Occipital lobe (tissue), 2 donors: ENCODE measurements around the gene ERMARD. TPM values are rescaled to one million over a fixed set of nuclear protein-coding genes. Genes with fewer than 3 reads are reported as not detected.
"Not testable (repeated sequence)": the region's sequence is repeated elsewhere in the genome, so short reads cannot be mapped to it uniquely, and the experiment has no call there.

Source experiments
- DNase-seq: peaks from one replicate; lab custom pipeline; 2025; lab: John Stamatoyannopoulos, UW
- total RNA-seq: library from RNA; depleted of rRNA; stranded (reverse); fragments of >200 nt; gene quantifications from one replicate; pipeline ENCODE4 v1.2.3, GENCODE V29; 2014

Gene ERMARD
- total RNA-seq, 1 donor from 2014 or later = 25.3 TPM

DNA sequence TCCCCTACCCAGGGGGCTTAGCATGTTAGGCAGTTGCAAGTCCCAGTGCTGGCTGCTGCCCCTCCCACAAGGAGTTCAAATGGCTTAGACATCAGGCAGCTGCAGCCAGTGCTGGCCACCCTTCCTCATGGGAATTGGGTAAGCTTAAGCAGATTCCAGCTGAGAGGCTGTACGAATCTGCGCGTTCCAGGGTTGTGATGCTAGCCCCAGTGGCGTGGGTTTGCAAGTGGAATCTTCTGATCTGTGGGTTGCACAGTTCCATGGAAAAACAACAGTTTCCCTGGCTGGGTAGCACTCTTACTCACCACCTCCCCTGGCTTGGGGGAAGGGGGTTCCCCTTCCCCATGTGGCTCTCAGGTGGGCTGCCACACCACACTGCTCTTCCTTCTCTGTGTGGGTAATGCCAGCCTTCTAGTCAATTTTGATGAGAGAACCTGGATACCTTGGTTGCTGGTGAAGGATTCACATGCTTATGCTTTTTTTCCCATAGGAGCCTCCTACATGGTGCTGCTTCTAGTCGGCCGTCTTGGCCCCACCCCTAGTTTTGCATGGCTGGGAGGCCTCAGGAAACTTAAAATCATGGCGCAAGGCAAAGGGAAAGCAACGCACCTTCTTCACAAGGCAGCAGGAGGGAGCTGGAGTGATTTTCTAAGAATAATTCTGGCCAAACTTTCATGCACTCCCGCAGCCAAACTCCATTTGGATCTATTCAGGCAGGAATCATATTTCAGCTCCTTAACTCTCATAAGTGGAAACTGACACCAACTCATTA, 13.0 kb upstream of the ERMARD start:
- no peak for DNase-seq

DNA sequence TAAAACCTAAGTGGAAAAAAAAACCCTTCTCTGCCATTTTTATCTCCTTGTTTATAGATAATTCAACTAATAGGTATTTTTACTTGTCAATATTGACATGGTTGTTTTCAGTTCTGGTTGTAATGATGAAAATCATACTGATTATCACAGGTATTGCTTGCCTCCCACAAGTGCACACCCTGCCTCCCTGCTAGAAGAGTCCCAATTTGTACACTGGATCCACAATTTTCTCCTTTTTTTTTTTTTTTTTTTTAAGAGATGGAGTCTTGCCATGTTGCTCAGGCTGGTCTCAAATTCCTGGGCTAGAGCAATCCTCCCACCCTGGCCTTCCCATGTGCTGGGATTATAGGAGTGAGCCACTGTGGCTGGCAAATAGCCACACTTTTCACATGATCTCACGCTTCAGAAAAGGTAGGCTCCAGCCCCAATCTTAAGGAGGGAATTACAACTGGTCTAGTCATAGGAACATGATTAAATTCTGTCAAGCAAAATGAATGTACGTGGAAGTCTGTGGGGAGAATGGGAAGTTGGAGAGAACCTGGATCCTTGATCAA, 12.4 kb upstream of the ERMARD start:
- DNase-seq = no peak

DNA sequence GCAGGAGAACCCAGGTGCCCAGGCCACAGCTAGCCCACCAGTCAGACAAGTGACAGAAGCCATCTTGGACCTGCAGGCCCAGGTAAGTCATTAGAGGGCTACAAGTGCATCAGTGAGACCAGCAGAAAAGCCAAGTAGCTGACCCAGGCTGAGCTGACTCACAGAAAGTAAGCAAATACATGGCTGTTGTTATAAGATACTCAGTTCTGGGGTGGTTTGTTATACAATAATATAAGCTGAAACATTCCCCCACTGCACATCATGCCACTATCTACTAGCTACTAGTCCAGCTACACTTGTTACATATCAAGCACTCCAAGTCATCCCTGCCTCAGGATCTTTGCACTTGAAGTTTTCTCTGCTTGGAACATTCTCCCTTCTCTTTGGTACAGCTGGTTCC, 10.1 kb upstream of the ERMARD start:
- DNase-seq = no peak

DNA sequence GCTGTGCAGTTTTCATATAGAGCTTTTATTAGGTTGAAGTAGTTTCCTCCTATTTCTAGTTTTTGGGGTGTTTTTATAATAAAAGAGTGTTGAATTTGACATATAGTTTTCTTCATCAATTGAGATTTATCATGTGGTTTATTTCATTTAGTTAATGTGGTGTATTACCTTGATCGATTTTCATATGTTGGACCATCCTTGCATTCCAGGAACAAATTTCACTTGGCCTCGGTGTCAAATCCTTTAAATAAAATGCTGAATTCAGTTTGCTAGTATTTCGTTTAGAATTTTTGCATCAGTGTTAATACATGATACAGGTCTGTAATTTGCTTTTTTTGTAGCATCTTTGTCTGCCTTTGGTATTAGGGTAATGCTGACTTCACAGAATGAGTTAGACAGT, 6.0 kb upstream of the ERMARD start:
- no peak for DNase-seq

DNA sequence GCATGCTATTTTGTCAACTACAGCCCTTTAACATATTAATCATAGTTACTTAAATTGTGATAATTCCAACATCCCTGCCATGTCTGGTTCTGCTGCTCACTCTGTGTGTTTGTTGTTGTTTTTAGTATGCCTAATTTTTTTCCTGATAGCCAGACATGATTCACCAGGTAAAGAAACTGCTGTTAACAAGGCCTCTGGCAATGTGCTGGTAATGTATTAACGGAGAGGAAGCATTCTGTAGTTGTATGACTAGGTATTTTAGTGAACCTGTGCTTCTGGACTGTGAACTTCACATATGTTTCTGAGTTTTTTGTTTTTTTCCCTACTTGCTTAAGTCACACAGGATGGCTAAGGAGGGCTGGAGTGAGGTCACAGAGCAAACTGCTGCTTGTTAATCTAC, 4.9 kb upstream of the ERMARD start:
- DNase-seq = no peak

DNA sequence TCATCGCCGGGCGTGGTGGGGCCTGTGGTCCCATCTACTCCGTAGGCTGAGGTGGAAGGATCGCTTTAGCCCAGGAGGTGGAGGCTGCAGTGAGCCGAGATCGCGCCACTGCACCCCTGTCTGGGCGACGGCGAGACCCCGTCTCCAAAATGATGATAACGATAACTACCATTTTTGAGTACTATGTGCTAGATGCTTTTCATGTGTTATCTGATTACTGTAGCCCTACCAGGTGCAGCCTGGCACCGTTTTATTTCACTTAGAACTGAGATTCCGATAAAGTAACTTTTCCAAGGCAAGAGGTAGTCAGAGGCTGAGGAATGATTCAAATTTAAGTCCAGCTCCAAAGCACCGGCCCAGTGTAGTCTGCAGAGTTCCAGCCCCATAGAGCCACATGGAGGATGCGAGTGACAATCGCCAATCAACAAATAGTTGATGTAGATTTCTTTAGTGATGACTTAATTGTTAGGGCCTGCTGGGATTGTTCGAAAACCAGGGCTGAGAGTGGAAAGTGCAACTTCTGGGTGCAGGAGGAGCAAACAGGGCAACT, 727 bp downstream of the ERMARD start:
- DNase-seq = no peak

DNA sequence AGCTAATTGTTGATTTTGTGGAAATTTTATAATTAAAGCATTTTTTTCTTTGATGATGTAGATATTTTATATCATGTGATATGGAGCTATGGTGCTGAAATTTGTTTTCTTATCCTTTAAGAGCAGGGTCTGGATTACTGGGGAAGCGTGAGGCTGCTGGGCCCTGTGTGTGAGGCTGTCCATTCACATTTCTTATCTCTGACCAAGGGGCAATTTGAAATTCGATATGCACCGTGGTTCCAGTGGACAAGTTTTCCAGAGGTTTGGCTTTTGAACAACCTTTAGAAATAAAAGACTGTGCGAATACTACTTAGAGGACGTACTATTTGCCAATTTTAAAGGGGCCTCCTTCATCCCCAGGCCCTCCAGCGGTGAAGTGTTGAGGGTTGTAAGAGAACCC, 3.7 kb downstream of the ERMARD start:
- no peak for DNase-seq

DNA sequence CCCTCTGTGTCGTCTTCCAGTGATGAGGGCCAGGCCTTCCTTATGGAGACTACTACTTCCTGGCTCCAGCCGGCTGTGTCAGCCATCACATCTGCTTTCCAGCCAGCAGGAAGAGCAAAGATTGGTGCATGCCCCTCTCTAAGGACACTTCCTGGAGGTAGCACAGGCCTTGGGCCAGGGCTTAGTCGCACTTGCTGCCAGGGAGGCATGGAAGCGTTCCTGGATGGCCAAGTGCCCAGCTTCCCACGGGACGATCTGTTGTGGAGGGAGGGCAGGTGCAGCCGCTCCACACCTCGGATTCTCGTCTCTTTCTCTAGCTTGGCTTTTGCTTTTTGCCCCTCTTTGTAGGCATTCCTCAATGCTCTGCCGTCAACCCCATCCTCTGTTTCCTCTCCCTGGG, 11.9 kb downstream of the ERMARD start:
- no peak for DNase-seq

DNA sequence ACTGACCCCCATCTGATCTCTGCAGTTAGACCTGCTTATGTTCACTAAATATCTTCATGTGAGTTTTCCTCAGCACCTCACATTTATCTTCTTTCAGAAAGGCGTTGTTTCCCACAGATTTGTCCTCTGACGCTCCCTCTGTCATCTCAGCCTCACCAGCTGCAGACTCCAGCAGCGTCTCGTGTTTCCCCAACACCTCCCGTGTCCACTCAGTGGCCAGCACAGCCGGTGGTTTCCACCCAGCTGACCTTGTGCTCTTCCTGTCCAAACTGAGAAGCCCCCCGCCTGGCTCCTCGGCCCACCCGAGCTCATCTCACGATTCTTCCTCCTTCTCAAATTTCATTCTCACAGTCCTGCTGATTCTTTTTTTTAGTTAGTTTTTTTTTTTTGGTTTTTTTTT, 12.5 kb downstream of the ERMARD start:
- DNase-seq = no peak

DNA sequence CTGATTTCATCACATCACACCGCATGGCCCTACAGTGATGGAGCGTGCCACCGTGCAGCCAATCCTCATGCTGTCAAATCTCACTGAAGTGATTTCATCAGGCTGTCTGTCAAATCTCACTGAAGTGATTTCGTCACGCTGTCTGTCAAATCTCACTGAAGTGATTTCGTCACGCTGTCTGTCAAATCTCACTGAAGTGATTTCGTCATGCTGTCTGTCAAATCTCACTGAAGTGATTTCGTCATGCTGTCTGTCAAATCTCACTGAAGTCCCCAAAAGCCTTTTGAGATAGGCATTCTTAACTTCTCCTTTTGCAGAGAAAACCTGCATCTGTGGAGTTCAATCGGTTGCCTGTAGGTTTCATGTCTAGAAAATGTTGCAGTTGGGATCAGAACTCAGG, 14.4 kb downstream of the ERMARD start:
- not testable (repeated sequence) for DNase-seq

DNA sequence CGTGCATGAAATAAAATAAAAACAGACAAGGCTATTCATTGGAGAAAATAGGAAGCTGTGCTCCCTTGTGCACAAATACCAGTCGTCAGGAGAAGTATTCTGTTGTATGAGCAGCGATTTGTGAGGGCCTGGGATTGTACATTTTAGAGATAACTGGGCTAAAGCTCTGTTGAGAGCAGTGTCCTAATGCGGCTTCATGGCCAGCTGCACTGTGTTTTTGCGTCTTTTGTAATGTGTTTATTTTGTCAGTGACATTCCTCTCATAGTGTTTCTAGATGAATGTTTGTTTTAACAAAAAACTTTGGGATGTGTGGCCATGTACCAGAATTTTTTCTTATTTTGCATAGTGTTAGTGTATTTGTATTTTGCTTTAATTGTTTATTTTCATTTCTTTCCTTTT, 14.8 kb downstream of the ERMARD start:
- no peak for DNase-seq

DNA sequence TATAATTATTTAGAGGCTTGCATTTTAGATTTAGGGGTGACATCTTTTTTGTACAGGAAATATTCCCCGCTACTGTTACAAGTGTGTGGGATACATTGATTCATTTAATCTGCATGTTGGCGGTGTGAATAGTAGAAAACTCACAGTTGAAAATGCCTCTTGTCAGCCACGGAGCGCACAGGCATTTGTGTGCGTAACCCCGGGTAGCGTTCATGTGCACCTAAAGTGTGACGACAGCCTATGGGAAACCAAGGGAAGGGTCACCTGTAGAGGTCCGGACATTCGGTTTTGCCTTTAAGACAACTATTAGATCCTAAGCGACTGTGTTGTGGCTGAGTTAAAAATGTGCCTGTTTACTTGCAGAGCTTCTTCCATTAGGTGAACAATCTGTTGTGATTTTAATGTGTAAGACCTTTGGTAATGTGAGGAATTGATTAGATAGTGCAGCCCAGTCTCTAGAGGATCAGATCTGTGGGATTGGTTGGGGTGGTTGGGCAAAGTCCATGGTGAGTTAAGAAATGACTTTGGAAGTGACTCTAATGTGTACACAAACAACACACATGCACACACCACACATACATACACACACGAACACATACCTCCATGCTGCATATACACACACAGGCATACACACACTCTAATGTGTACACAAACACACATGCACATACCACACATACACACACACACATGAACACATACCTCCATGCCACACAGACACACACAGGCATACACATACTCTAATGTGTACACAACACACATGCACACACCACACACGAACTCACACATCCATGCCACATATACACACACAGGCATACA, 15.7 kb downstream of the ERMARD start:
- DNase-seq = no peak

DNA sequence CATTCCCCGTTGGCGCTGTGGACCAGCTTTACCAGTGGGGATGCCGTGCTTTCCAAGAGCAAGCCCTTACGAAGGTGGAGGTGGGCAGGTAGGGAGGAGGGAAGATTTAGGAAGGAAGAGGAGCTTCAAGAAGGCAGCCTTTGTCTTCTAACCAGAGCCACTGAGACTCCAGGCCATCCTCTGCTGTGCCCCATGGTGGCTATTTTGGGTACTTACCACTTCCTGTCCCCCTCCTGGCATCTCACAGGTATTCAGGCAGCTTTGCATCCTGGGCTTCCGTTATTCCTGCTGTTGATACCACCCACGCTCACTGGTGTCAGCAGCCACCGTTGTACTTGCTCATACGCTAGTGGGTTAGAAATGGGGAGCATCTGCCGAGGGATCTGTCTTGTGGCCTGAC, 22.9 kb downstream of the ERMARD start:
- DNase-seq = no peak

DNA sequence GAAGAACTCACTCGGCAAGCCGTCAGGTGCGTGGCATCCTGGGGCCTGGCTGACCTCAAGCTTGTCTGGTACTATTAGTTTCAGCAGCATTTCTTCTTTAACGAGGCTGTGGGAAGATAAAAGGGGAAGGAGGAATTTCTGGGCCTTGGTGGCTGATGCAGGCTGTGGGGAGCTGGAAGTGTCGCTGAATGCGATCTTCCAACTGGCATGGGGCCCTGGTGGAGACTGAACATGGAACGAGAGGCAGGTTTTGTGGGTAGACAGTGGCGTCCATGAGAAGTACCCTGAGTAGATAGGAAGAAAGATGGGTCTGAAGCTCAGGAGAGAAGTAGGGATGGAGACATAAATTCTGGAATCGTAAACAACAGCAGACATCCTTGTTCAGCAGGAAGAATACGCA, 23.9 kb downstream of the ERMARD start:
- DNase-seq = no peak

DNA sequence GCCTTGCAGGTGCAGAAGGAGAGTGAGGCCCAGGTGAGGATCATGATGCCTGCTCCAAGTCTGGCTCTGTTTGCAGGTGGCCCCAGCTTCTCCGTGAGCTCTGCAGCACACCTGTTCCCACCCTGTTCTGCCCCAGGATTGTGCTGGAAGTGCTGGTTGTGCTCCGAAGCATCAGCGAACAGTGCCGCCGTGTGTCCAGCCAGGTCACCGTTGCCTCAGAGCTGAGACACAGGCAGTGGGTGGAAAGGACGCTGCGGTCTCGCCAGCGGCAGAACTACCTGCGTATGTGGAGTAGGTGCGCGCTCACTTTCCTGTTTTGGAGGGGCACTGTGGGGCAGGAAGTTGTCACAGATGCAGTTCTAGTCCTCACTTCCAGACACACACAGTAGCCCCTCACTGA, 25.0 kb downstream of the ERMARD start:
- DNase-seq = no peak

DNA sequence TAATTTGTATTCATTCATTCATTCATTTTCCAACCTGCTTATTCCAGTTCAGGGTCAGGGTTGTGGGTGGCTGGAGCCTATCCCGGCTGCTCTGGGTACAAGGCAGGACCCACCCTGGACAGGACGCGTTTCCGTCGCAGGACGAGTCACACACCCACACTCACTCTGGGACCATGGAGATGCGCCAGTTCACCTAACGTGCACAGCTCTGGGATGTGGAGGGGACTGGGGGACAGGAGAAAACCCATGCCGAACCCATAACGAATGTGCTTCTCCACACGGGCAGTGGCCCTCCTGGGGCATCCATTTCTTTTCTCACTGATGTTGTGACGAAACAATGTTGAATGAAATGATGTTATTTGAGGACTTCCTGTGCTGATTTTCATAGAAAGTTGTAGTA, 26.5 kb downstream of the ERMARD start:
- DNase-seq = no peak

DNA sequence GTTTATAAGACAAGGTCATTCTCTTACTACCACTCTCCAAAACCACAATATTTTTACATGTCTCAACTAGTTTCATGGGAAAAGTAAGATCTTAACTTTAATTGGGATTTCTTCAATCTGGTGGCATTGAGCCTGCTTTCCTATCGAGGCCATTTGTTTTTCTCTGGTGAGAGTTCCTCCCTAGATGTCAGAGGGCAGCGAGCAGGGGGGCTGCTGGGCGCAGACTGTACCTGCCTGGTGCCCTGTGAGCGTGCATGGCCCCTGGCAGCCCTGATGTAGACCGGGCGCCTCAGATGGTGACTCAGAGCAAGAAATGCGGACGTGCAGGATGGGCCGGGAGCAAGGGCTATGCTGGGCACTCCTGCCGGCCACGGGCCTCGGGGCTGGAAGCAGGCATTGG, 27.2 kb downstream of the ERMARD start:
- no peak for DNase-seq

DNA sequence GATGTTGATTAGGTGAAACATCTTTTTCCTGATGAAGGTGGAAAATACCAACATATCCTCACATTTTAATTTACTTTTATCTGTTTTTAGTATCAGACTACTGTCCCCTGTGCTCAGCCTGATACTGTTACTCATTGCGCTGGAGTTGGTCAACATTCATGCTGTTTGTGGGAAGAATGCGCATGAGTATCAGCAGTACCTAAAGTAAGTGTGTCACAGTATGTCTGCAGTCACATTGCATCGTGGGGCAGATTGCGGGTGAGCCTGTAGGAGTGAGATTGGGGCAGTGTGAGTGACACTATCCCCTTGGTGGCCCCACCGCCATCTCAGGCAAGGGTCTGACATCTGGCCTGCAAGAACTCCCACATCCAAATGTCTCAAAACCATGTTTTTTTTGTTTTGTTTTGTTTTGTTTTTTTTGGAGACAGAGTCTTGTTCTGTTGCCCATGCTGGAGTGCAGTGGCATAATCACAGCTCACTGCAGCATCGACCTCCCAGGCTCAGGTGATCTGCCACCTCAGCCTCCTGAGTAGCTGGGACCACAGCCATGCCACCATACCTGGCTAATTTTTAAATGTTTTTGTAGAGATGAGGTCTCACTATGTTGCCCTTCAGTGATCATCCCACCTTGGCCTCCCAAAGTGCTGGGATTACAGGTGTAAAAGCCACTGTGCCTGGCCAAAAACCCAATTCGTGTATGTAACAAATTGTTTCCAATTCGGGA, 27.8 kb downstream of the ERMARD start:
- no peak for DNase-seq

DNA sequence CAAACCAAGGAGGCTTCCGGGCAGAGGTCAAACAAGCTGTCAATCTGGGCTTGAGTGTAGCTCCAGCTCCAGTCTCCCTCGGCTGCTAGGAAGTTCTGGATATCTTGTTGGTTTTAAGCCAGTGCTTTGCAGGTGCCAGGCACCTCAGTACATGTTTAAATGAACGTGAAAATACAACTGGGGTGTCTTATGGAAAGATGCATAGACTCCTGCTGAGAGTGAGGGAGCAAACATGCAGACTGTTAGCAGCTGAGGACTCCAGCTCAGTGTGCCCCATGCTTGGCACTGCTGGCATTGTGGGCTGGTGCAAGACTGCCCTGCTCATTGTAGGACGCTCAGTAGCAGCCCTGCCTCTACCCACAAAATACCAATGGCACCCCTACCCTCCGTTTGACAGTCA, 28.5 kb downstream of the ERMARD start:
- no peak for DNase-seq

DNA sequence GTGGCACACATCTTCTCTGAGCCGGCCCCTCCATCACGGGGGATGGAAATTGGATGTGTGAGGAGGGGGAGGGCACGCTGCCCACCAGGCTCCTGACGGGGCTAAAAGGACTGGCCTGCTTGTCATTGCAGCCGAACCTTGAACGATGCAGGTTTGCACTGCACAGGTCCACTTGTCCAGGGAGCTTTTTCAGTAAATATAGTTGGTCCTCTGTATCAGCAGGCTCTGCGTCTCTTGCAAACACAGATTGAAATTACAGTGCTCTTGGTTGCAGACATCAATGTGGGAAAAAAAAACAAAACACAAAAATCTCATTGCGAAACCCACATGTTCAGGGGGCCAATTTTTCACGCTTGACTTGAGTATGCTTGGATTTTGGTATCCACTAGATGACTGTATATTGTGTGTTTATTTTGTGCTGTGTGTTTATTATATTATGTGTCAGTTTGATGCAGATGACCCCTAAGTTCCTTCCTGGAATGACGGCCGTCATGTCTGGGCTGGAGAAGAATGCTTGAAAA, 29.2 kb downstream of the ERMARD start:
- no peak for DNase-seq

DNA sequence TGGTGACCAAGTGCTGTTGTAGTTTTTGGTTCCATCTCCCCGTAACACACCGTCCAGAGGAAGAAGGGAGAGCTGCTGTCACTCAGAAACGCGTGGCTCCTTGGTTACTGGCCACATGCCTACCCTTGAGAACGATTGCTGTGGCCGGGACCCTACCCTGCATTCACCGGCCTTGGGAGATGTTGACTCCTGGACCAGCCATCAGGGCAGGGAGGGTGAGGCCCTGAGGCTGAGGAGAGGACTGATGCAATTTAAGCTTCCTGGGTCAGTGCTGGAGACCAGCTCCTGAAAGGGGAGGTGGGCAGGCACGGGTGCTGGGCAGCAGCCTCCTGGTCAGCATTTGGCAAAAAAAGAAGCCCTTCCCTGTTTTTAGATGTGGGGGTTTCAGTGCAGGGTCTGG, 31.5 kb downstream of the ERMARD start:
- DNase-seq = no peak

DNA sequence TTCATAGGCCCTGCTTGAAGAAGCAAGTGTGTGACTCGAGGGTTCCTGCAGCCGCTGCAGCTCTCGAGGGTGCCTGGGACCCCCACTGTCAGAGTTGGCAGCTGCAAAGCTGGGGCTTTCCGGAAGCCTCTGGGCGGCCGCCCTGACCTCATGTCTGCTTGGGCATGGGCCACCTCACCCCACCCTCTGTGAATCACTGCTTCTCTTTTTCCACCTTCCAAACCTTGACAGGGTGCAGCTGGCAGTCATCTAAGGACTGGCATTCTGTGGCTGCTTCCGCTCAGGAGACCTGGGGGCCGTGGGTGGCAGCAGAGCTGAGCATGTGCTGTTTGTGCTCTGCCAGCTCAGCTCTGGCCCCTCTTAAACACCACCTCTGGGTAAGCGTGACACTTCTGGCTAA, 32.0 kb downstream of the ERMARD start:
- no peak for DNase-seq
